ENCODE measurements around the gene PTP4A1. TPM values are rescaled to one million over a fixed set of nuclear protein-coding genes. Genes with fewer than 3 reads are reported as not detected.
"Not testable (repeated sequence)": the region's sequence is repeated elsewhere in the genome, so short reads cannot be mapped to it uniquely, and the experiment has no call there.

PTP4A1 gene
- total RNA-seq, 1 donor from 2014 or later = 48.4 TPM

DNA sequence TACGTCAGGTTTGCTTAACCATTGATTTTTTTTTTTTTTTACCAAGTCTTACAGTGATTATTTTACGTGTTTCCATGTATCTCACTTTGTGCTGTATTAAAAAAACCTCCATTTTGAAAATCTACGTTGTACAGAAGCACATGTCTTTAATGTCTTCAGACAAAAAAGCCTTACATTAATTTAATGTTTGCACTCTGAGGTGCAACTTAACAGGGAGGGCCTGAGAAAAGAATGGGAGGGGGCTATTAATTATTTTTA lies 8.4 kb downstream of the PTP4A1 start:
- no peaks in the 10 kb centered on the region for H3K27me3 ChIP-seq (ENCODE audit: control insufficient read depth, insufficient read depth, low read length)
- no peak for DNase-seq (ENCODE audit: low read depth)
- no peak overlapping the region for H3K4me3 ChIP-seq (ENCODE audit: low read depth, low read length)
- no peaks in the 10 kb centered on the region for H3K36me3 ChIP-seq (ENCODE audit: control insufficient read depth, insufficient read depth, low read length)
- TF ChIP-seq, protein P1, sequence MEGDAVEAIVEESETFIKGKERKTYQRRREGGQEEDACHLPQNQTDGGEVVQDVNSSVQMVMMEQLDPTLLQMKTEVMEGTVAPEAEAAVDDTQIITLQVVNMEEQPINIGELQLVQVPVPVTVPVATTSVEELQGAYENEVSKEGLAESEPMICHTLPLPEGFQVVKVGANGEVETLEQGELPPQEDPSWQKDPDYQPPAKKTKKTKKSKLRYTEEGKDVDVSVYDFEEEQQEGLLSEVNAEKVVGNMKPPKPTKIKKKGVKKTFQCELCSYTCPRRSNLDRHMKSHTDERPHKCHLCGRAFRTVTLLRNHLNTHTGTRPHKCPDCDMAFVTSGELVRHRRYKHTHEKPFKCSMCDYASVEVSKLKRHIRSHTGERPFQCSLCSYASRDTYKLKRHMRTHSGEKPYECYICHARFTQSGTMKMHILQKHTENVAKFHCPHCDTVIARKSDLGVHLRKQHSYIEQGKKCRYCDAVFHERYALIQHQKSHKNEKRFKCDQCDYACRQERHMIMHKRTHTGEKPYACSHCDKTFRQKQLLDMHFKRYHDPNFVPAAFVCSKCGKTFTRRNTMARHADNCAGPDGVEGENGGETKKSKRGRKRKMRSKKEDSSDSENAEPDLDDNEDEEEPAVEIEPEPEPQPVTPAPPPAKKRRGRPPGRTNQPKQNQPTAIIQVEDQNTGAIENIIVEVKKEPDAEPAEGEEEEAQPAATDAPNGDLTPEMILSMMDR (IDR thresholded peaks at IDR 0.05; ENCODE audit: insufficient read depth, low read length, poor library complexity, severe bottlenecking) = no peak

GRCh38 chr6:63581355-63582013 lies 9.2 kb downstream of the PTP4A1 start:
- no peaks in the 10 kb centered on the region for H3K36me3 ChIP-seq (ENCODE audit: control insufficient read depth, insufficient read depth, low read length)
- DNase-seq (ENCODE audit: low read depth) = no peak
- H3K4me3 ChIP-seq (ENCODE audit: low read depth, low read length) = no peak overlapping the region
- H3K27me3 ChIP-seq (ENCODE audit: control insufficient read depth, insufficient read depth, low read length) = no peaks in the 10 kb centered on the region
- TF ChIP-seq, protein P1 (IDR thresholded peaks at IDR 0.05; ENCODE audit: insufficient read depth, low read length, poor library complexity, severe bottlenecking) = no peak

DNA sequence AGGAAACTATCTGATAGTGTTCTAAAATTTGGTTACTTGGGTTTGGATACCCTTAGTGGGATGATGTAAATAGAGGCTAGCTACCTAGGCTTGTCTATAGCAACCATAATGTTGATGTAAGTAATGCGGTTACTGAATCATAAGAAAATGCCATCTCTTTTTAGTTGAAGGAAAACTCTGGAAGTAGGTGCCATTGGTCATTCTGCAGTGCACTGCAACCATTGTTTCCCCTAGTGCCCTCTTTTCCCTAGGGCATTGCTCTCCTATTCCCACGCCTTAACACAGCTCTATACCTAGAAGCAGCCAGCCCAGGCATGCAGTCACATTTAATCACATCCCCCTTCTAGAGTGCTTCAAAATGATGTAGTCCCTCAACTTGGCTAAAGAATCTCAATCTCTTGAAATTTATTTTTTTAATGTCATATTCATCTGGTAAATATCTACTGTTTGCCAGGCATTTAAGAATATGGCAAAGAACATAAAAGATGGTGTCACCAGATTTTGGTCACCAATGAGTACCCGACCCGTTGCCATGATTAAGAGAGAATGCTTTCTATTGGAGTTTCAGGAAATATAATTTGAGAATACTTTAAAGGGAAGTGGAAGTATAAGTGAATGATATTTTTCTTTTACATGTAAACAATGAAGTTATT lies 10.4 kb downstream of the PTP4A1 start:
- H3K27me3 ChIP-seq (ENCODE audit: control insufficient read depth, insufficient read depth, low read length) = no peaks in the 10 kb centered on the region
- H3K4me3 ChIP-seq (ENCODE audit: low read depth, low read length) = no peak overlapping the region
- TF ChIP-seq, protein P1 (IDR thresholded peaks at IDR 0.05; ENCODE audit: insufficient read depth, low read length, poor library complexity, severe bottlenecking) = no peak
- H3K36me3 ChIP-seq (ENCODE audit: control insufficient read depth, insufficient read depth, low read length) = no peaks in the 10 kb centered on the region
- no peak for DNase-seq (ENCODE audit: low read depth)

DNA sequence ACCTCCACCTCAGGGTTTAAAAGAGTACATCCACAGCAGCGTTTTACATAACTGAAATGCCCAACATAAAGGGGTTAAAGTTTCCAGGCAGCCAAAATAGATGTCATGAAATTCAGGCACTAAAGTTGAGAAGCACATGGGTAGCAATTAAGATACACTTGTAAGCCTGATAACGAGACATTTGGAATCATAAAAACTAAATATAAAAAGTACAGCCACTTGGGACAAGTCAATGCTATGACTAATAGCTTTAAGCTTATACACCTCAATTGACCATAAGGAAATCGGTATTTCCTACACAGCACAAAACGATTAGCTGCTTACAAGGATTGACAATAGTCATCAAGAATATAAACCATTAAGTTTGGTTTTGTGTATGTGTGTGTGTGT lies 11.8 kb downstream of the PTP4A1 start:
- Histone ChIP-seq H3K27me3 (ENCODE audit: control insufficient read depth, insufficient read depth, low read length) (no peaks in the 10 kb centered on the region), H3K4me3 (ENCODE audit: low read depth, low read length) (no peak overlapping the region), H3K36me3 (ENCODE audit: control insufficient read depth, insufficient read depth, low read length) (no peaks in the 10 kb centered on the region)
- TF ChIP-seq, protein P1 (IDR thresholded peaks at IDR 0.05; ENCODE audit: insufficient read depth, low read length, poor library complexity, severe bottlenecking) = no peak
- no peak for DNase-seq (ENCODE audit: low read depth)

GRCh38 chr6:63584566-63584965 lies 12.3 kb downstream of the PTP4A1 start:
- no peaks in the 10 kb centered on the region for H3K36me3 ChIP-seq (ENCODE audit: control insufficient read depth, insufficient read depth, low read length)
- no peak for DNase-seq (ENCODE audit: low read depth)
- no peak overlapping the region for H3K4me3 ChIP-seq (ENCODE audit: low read depth, low read length)
- TF ChIP-seq, protein P1 (IDR thresholded peaks at IDR 0.05; ENCODE audit: insufficient read depth, low read length, poor library complexity, severe bottlenecking) = no peak
- no peaks in the 10 kb centered on the region for H3K27me3 ChIP-seq (ENCODE audit: control insufficient read depth, insufficient read depth, low read length)

GRCh38 chr6:63585652-63586051 lies 13.4 kb downstream of the PTP4A1 start:
- H3K4me3 ChIP-seq (ENCODE audit: low read depth, low read length); H3K36me3 ChIP-seq (ENCODE audit: control insufficient read depth, insufficient read depth, low read length); H3K27me3 ChIP-seq (ENCODE audit: control insufficient read depth, insufficient read depth, low read length); DNase-seq (ENCODE audit: low read depth): not testable (repeated sequence)

Measured in kidney epithelial cell (primary cell).